ENCODE data around the gene MAST4.

MAST4 gene

DNA sequence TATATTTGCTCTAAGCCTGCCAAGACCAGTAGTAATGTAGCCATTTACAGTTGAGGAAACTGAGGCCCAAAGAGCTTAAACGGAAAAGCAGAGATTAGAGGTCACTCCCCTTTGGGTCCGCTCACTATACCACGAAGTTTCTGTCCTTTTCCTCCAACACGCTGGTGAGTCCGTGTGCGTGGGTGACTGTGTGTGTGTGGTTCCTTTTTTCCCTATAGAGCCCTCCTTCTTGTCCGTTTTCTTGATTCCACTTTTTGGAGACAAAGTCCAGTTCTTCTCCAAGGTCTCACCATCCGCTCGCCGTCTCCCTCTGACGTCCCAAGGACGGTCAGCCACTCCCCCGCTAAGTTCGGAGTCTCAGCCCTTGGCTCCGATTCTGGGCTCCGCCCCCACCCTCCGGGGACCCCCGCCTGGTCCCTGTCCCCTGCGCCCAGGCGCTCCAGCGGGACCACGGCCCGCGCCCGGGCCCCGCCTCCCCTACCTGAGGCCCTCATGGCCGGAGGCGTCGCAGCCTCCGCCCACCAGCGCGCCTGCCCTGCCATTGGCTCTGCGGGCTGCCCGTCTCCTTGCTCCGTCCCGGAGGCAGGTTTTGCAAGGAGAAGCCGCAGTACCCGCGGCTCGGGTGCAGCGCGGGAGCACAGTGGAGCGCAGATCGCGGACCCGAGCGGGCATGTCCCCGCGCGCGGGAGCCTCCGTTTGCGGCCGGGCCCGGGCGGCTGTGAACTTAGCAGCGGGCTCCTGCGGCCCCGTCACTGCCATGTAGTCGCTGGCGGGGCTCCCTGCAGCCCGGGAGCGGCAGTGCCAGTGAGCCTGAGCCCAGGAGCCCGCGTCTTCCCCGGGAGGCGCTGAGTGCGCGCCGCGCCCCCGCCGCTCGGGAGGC is at the start of gene MAST4:
MAST4 (plus strand) TSS at position 638 of the 880 bp plus-strand sequence. CDS start 263 bp downstream, outside the sequence.
- H3K27ac ChIP-seq: peak within 1 kb of the TSS; percentile 59
- TF ChIP-seq, protein P1, sequence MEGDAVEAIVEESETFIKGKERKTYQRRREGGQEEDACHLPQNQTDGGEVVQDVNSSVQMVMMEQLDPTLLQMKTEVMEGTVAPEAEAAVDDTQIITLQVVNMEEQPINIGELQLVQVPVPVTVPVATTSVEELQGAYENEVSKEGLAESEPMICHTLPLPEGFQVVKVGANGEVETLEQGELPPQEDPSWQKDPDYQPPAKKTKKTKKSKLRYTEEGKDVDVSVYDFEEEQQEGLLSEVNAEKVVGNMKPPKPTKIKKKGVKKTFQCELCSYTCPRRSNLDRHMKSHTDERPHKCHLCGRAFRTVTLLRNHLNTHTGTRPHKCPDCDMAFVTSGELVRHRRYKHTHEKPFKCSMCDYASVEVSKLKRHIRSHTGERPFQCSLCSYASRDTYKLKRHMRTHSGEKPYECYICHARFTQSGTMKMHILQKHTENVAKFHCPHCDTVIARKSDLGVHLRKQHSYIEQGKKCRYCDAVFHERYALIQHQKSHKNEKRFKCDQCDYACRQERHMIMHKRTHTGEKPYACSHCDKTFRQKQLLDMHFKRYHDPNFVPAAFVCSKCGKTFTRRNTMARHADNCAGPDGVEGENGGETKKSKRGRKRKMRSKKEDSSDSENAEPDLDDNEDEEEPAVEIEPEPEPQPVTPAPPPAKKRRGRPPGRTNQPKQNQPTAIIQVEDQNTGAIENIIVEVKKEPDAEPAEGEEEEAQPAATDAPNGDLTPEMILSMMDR (conservative IDR thresholded peaks at IDR 0.05): no peak

DNA sequence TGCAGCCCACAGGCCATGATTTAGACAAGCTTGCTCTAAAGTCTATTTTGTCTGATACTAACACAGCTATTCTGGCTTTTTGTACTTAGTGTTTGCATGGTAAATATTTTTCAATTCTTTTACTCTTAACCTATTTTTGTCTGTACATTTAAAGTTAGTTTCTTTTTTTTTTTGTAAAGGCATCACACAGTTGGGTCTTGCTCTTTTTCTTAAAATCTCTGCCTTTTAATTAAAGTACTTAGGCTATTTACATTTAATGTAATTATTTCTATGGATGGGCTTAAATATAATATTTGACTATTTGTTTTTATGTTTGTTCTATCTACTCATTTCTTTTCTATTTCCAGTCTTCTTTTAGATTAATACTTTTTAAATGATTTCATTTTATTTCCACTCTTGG is 49.7 kb upstream of the MAST4 start:
- TF ChIP-seq, protein P1 (conservative IDR thresholded peaks at IDR 0.05): no peak
- H3K27ac ChIP-seq: no peak overlapping the region

DNA sequence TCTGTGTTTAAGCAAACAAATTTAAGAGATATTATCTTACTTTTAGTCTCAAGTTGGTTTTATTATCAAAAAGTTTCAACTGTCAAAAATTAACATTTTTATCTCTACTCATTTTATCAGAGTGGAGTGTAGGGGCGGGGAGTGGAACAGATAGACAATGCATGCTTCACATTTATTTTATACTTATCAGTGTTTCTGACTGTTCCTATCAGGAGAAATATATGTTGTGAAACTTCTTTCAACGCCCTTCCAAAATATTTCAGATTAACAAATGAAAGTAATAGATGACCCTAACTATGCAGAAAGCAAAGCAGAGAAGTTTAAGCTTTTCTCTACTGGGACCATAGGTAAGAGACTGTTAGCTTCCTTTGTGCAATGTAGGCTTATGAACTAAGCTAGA is 44.9 kb upstream of the MAST4 start:
- H3K27ac ChIP-seq: no peak overlapping the region
- TF ChIP-seq, protein P1 (conservative IDR thresholded peaks at IDR 0.05): no peak

DNA sequence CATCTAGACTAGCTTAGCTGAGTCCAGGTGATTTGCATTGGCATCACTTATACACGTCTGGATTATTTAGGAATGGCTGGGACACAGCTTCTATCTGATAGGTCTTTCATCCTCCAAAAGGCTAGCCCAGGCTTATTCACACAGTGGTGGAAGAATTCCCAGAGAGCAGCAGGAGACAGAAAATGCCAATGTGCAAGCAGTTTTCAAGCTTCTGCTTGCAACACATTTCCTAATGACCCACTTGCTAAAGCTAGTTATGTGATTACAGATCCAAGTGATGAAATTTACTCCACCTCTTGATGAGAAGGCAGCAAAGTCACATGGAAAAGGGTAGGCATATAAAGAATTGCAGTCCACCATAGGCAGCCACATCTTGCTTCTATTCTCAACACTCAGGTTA is 44.2 kb upstream of the MAST4 start:
- TF ChIP-seq, protein P1 (conservative IDR thresholded peaks at IDR 0.05): no peak

DNA sequence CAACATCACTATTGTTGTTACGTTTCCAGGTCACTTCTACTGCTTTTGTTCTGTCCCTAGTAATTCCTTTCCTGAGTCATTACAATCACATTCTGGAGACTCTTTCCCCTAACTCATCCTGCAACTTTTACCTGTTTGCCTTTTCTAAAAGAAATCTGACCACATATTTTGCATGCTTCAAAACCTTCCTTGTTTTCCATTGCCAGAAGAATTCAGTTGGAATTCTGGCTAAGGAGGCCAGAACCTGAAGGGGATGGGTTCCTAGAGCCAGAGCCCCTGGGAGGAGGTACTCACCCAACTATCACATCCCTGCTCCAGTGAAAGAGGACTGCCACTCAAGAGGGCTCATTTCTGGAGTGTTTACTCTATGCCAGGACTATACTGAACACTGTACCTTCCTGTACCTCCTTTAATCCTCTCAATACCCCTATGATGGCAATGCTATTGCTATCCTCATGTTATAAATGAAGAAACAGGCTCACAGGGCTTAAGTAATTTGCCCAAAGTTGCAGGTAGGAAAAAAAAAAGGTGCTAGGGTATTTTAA is 42.8 kb upstream of the MAST4 start:
- H3K27ac ChIP-seq: no peak overlapping the region
- TF ChIP-seq, protein P1 (conservative IDR thresholded peaks at IDR 0.05): no peak

More for the DNA sequence above, 44.2 kb upstream of the MAST4 start:
- H3K27ac ChIP-seq: no peak overlapping the region

DNA sequence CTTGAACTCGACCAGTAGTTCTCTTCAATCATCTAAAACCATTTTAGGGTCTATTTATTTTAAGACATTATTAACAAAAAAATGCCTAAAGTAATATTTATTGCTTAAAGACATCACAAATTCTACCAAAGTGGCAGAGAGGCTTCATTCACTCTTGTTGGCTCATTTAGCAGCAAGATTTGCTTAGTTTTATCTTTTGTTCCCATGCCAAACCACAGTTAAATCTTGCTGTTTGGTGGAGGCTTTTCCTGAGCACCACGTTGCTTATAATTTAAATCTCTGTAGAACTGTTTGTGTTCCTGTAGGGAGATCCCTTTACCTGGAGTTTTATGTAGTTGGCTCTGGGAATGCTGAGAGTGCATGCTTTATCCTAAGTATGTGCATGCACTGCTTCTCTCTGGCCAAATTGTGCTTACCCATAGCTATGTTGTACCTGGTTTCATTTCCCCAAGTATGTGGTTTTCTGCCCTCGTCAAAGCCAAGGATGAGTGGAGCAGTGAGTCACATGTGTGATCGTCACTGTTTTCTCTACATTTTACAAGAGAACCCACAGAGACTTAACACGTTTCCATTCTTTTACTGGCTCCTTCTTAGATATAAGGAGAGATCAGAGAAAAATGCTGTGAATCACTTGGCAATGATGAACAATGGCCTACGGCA is 42.1 kb upstream of the MAST4 start:
- no peak overlapping the region for H3K27ac ChIP-seq
- TF ChIP-seq, protein P1 (conservative IDR thresholded peaks at IDR 0.05): no peak

DNA sequence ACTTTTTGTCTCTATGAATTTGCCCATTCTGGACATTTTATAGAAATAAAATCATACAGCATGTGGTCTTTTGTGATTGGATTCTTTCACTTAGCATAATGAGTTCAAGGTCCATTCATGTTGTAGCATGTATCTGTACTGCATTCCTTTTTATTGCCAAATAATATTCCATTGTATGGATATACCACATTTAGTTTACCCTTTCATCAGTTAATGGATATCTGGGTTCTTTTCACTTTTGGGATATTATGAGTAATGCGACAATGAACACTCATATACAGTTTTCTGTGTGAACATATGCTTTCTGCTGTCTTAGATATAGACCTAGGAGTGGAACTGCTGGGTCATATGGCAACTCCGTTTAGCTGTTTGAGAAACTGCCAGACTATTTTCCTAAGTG is 41.3 kb upstream of the MAST4 start:
- TF ChIP-seq, protein P1 (conservative IDR thresholded peaks at IDR 0.05): no peak
- no peak overlapping the region for H3K27ac ChIP-seq
